Astrocyte (in vitro differentiated cells and primary cell): ENCODE results near the gene F7. TPM values are rescaled to one million over a fixed set of nuclear protein-coding genes. Genes with fewer than 3 reads are reported as not detected.

Experiments
- DNase-seq: peaks from one replicate; pipeline ENCODE4 v3.0.0-alpha.2; 2010; ENCODE audit warnings: low read depth
- FAIRE-seq: peaks from 2 replicates; lab custom pipeline; 2011; peaks lifted over from hg19 to GRCh38; lab: Jason Lieb, UNC
- H2AFZ ChIP-seq: 2 replicates; pipeline ENCODE4 v1.6.0; 2012; ENCODE audit warnings: low read depth, low read length, inconsistent platforms
- H3K27ac ChIP-seq: 2 replicates; pipeline ENCODE4 v1.5.1; 2011; ENCODE audit warnings: low read depth, low read length, inconsistent platforms
- H3K27me3 ChIP-seq: 2 replicates; pipeline ENCODE4 v1.6.0; 2011; ENCODE audit warnings: low read length, inconsistent platforms; ENCODE audit not compliant: insufficient read depth
- H3K36me3 ChIP-seq: 2 replicates; pipeline ENCODE4 v1.5.1; 2011; ENCODE audit warnings: low read length, inconsistent platforms; ENCODE audit not compliant: insufficient read depth
- H3K4me1 ChIP-seq: 2 replicates; pipeline ENCODE4 v1.5.1; 2011; ENCODE audit warnings: low read length, inconsistent platforms; ENCODE audit not compliant: insufficient read depth
- H3K4me2 ChIP-seq: 2 replicates; pipeline ENCODE4 v1.6.0; 2012; ENCODE audit warnings: low read length, inconsistent platforms
- H3K4me3 ChIP-seq: 2 replicates; pipeline ENCODE4 v1.5.1; 2011; ENCODE audit warnings: low read depth, mild to moderate bottlenecking, low read length, inconsistent platforms; ENCODE audit not compliant: insufficient read depth
- H3K79me2 ChIP-seq: 2 replicates; pipeline ENCODE4 v1.6.0; 2012; ENCODE audit warnings: mild to moderate bottlenecking, low read length, inconsistent platforms; ENCODE audit not compliant: insufficient read depth
- H3K9ac ChIP-seq: 2 replicates; pipeline ENCODE4 v1.6.0; 2012; ENCODE audit warnings: mild to moderate bottlenecking, low read length, inconsistent platforms
- H3K9me3 ChIP-seq: 2 replicates; pipeline ENCODE4 v1.5.1; 2012; ENCODE audit warnings: low read depth, mild to moderate bottlenecking, low read length, inconsistent platforms; ENCODE audit not compliant: insufficient read depth
- H4K20me1 ChIP-seq: 2 replicates; pipeline ENCODE4 v1.6.0; 2012; ENCODE audit warnings: low read length, inconsistent platforms; ENCODE audit not compliant: insufficient read depth
- H3K27ac Mint-ChIP-seq: one replicate; pipeline ENCODE4 v1.8.0; 2021; ENCODE audit warnings: mild to moderate bottlenecking, mixed read lengths; ENCODE audit not compliant: unreplicated experiment
- H3K27me3 Mint-ChIP-seq: one replicate; pipeline ENCODE4 v1.8.0; 2021; ENCODE audit warnings: low read depth, mixed read lengths; ENCODE audit not compliant: unreplicated experiment
- H3K36me3 Mint-ChIP-seq: one replicate; pipeline ENCODE4 v1.8.0; 2021; ENCODE audit warnings: low read depth, mixed read lengths; ENCODE audit not compliant: unreplicated experiment
- H3K4me1 Mint-ChIP-seq: one replicate; pipeline ENCODE4 v1.8.0; 2021; ENCODE audit warnings: low read depth, mixed read lengths; ENCODE audit not compliant: unreplicated experiment
- H3K4me3 Mint-ChIP-seq: one replicate; pipeline ENCODE4 v1.8.0; 2021; ENCODE audit warnings: mild to moderate bottlenecking, moderate library complexity, mixed read lengths; ENCODE audit not compliant: unreplicated experiment
- H3K9me3 Mint-ChIP-seq: one replicate; pipeline ENCODE4 v1.8.0; 2021; ENCODE audit warnings: mild to moderate bottlenecking, mixed read lengths; ENCODE audit not compliant: unreplicated experiment
- CTCF ChIP-seq: IDR thresholded peaks from 2 replicates; pipeline ENCODE4 v1.5.1; 2011; ENCODE audit warnings: low read depth, mild to moderate bottlenecking, inconsistent platforms, low read length, moderate library complexity; ENCODE audit not compliant: insufficient read depth
- EZH2 ChIP-seq: IDR thresholded peaks from 2 replicates; pipeline ENCODE4 v1.6.1; 2012; ENCODE audit warnings: mild to moderate bottlenecking, low read length, inconsistent platforms; ENCODE audit not compliant: insufficient read depth
- total RNA-seq: library from RNA; stranded (reverse); gene quantifications from 2 replicates; pipeline ENCODE4 v1.2.1, GENCODE V29; 2021

Gene F7
- total RNA-seq, 1 donor from 2014 or later, result not detected

- Histone ChIP-seq H3K4me1 (no peaks in the 10 kb centered on the region), H3K9ac (no peak overlapping the region), H3K9me3 (no peaks in the 10 kb centered on the region), H2AFZ (no peak overlapping the region), H3K27me3 (peaks cover 3% of the 10 kb centered on the region), H3K4me2 (no peak overlapping the region), H3K36me3 (no peaks in the 10 kb centered on the region), H3K79me2 (no peaks in the 10 kb centered on the region), H3K4me3 (no peak overlapping the region), H4K20me1 (no peaks in the 10 kb centered on the region), H3K27ac (no peak overlapping the region)
- Mint-ChIP-seq H3K27ac (no peak overlapping the region), H3K36me3 (no peaks in the 10 kb centered on the region), H3K27me3 (peaks cover 7% of the 10 kb centered on the region), H3K4me3 (no peak overlapping the region), H3K4me1 (no peaks in the 10 kb centered on the region), H3K9me3 (no peaks in the 10 kb centered on the region)
- no peak for DNase-seq
- no peak for TF ChIP-seq EZH2
- no peak for TF ChIP-seq CTCF
- no peak for FAIRE-seq
Observed at GRCh38 chr13:113075711-113076110, 29.9 kb upstream of the F7 start.

DNA sequence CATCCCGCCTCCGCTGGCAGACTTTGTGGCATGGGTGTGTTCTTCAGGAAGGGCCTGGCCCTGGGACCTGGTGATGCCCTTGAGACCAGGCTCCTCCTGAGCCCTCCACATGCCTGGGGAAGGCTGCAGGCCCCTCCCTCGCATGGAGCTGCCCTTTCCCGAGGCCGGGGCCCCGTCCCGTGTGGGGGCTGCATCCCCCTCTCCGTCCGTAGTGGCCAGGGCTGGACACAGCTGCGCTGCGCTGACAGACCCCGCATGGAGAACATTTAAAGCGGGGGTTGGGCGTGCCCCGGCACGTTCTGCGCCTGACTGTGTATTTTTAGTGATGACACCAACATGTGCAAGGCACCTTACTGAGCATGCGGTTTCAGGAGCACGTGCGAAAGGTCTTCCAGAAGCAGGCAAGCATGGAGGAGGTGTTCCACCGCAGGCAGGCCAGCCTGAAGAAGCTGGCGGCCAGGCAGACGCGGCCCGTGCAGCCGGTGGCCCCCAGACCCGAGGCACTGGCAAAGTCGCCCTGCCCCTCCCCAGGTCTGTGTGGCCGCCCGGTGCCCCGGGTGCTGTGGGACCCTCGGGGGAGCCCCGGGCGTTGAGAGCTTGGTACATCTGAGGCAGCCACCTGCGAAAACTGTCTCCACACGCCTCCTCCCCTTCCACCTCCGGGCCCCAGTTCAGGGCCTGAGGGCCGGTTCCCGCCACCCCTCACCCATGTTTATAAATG, 28.8 kb upstream of the F7 start:
- Histone ChIP-seq H3K27me3 (peaks cover 3% of the 10 kb centered on the region), H3K27ac (no peak overlapping the region), H3K4me2 (no peak overlapping the region), H3K9ac (no peak overlapping the region), H3K9me3 (no peaks in the 10 kb centered on the region), H4K20me1 (no peaks in the 10 kb centered on the region), H3K79me2 (no peaks in the 10 kb centered on the region), H3K36me3 (no peaks in the 10 kb centered on the region), H3K4me3 (no peak overlapping the region), H3K4me1 (no peaks in the 10 kb centered on the region), H2AFZ (no peak overlapping the region)
- TF ChIP-seq CTCF, result no peak
- no peak for TF ChIP-seq EZH2
- H3K27ac Mint-ChIP-seq, result no peak overlapping the region
- FAIRE-seq (no peak), DNase-seq (no peak)
- no peak overlapping the region for H3K4me3 Mint-ChIP-seq
- H3K36me3 Mint-ChIP-seq, result no peaks in the 10 kb centered on the region
- H3K9me3 Mint-ChIP-seq, result no peaks in the 10 kb centered on the region
- H3K4me1 Mint-ChIP-seq, result no peaks in the 10 kb centered on the region
- peaks cover 9% of the 10 kb centered on the region for H3K27me3 Mint-ChIP-seq

DNA sequence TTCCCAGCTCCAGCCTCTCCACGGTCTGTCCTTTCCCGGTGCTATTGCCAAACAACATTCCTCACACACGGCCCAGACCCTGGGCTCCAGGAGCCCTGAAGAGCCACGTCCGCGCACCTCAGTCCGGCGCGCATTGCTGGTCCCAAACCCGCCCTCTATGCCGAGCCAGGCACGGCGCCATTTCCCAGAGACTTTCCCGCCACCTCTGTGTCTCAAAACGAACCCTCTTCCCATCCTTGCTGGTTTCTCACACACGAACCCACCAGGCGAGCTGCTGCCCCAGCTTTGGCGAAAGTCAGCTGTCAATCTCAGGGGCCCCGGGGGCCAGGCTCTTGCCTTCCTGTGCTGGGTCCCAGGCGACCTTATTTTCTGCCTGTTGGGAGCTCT, 28.0 kb upstream of the F7 start:
- FAIRE-seq, result no peak
- H3K36me3 Mint-ChIP-seq, result no peaks in the 10 kb centered on the region
- H3K4me2 ChIP-seq, result no peak overlapping the region
- H3K4me1 ChIP-seq, result no peaks in the 10 kb centered on the region
- TF ChIP-seq CTCF, result no peak
- TF ChIP-seq EZH2, result no peak
- H3K79me2 ChIP-seq, result no peaks in the 10 kb centered on the region
- peaks cover 12% of the 10 kb centered on the region for H3K27me3 Mint-ChIP-seq
- no peaks in the 10 kb centered on the region for H3K4me1 Mint-ChIP-seq
- no peaks in the 10 kb centered on the region for H3K9me3 Mint-ChIP-seq
- no peaks in the 10 kb centered on the region for H3K9me3 ChIP-seq
- no peaks in the 10 kb centered on the region for H3K36me3 ChIP-seq
- H3K9ac ChIP-seq, result no peak overlapping the region
- H3K4me3 ChIP-seq, result no peak overlapping the region
- H2AFZ ChIP-seq, result no peak overlapping the region
- H3K27ac Mint-ChIP-seq, result no peak overlapping the region
- H4K20me1 ChIP-seq, result no peaks in the 10 kb centered on the region
- DNase-seq, result no peak
- no peaks in the 10 kb centered on the region for H3K27me3 ChIP-seq
- no peak overlapping the region for H3K27ac ChIP-seq
- no peak overlapping the region for H3K4me3 Mint-ChIP-seq
